ENCODE measurements around the gene ETFA.
A peak's percentile ranks its signal among the peaks of the same experiment; 100 is the strongest.

The ETFA gene

DNA sequence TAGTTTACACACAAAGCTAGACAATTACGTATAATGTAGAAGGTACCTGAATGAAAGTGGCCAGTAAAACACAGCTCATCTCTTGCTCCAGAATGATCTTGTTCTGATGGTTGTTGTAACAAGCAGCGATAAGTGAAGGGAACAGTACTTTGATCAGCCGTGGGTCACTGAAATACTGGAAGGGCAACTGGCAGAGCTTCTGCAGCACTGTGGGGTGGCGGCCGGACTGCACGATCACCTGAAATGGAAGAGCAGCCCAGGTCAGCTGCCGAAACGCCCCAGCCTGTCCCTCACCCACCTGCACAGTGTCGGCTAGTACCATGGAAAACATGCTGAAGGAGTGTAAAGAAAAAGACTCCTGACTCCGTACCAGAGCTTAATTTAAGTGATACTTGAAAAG lies 42.6 kb upstream of the ETFA start:
- Histone ChIP-seq H3K27me3 (peaks cover 0 to 2% of the 10 kb centered on the region in 2 donors), H3K9me3 (no peaks in the 10 kb centered on the region), H3K36me3 (peaks cover 0 to 20% (median 6%) of the 10 kb centered on the region in 3 donors), H3K27ac (no peak overlapping the region), H3K4me1 (no peaks in the 10 kb centered on the region), H3K4me3 (no peak overlapping the region)
- no peak for DNase-seq
- intact Hi-C loops (cut with DNase I; ENCODE audit: low total_unique reads): no loop called here
- TF ChIP-seq, protein P1, sequence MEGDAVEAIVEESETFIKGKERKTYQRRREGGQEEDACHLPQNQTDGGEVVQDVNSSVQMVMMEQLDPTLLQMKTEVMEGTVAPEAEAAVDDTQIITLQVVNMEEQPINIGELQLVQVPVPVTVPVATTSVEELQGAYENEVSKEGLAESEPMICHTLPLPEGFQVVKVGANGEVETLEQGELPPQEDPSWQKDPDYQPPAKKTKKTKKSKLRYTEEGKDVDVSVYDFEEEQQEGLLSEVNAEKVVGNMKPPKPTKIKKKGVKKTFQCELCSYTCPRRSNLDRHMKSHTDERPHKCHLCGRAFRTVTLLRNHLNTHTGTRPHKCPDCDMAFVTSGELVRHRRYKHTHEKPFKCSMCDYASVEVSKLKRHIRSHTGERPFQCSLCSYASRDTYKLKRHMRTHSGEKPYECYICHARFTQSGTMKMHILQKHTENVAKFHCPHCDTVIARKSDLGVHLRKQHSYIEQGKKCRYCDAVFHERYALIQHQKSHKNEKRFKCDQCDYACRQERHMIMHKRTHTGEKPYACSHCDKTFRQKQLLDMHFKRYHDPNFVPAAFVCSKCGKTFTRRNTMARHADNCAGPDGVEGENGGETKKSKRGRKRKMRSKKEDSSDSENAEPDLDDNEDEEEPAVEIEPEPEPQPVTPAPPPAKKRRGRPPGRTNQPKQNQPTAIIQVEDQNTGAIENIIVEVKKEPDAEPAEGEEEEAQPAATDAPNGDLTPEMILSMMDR (IDR thresholded peaks at IDR 0.05): no peak

DNA sequence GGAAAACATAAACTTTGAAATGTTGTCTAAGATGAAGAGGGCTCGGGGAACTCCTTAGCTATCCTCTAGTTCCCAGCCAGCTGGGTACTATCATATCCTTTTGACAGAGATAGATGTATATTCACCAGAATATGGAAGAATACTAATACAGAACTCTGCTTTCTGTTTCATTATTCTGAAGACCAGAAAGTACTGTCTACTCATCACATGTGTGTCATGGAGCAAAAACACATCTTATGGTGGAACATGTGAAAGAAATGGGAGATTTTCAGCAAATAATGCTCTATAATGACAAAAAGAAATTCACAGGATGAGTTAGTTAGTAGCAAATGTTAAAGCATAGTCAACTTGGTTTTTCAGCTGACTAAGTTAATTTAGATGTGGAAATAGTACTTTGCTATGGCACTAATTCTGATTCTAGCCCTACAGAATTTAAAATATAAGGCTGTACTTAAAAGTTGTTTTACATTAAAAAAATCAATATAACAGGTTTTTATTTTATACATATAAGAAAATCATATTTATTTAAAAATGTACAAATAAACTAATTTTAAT lies 41.8 kb upstream of the ETFA start:
- TF ChIP-seq, protein P1 (IDR thresholded peaks at IDR 0.05): no peak
- peaks cover 0 to 9% of the 10 kb centered on the region in 2 donors for H3K27me3 ChIP-seq
- no peak overlapping the region for H3K4me3 ChIP-seq
- no peak for DNase-seq
- H3K36me3 ChIP-seq: peaks cover 0 to 16% (median 6%) of the 10 kb centered on the region in 3 donors
- intact Hi-C loops (cut with DNase I; ENCODE audit: low total_unique reads): no loop called here
- no peaks in the 10 kb centered on the region for H3K9me3 ChIP-seq
- H3K27ac ChIP-seq: no peak overlapping the region
- H3K4me1 ChIP-seq: no peaks in the 10 kb centered on the region

DNA sequence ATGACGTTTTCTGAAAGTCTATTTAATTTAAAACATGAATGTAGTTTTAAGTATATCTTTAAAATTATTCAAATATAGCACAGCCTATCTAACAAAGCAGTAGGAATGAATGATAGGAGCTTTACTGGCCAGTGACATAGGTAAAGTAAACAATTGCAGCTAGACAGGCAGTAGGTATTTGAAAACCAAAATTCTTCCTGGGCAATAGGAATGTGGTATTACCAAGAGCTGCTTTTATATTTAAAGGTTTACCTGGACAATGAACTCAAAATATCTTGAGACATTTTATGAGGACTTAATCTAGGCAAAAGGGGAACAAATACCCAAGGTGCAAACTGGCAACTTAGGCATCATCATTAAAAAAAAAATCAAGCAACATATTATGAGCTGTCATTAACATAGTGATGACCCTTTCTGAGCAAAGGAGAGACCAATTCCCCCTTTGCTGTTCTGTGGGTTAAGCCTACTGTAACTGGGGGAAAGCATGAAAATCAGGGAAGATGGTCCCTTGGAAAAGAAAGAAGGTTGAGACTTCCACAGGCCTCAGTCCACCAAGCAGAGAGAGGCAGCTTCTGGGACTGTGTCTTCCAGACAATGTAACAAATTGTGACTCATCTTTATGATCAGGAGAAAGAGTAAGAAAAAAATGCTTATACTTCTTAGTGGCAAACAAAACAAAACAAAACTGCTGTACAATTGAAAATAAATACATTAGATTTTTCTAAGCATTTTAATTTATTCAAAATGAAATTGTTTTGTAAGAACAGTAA lies 38.2 kb upstream of the ETFA start:
- Histone ChIP-seq H3K4me3 (no peak overlapping the region), H3K36me3 (peaks cover 0 to 16% (median 6%) of the 10 kb centered on the region in 3 donors), H3K4me1 (peaks cover 0 to 18% (median 16%) of the 10 kb centered on the region in 4 donors), H3K27me3 (peaks cover 9 to 45% of the 10 kb centered on the region in 2 donors), H3K9me3 (no peaks in the 10 kb centered on the region), H3K27ac (no peak overlapping the region)
- intact Hi-C loops (cut with DNase I; ENCODE audit: low total_unique reads): no loop called here
- TF ChIP-seq, protein P1 (IDR thresholded peaks at IDR 0.05): no peak
- no peak for DNase-seq

DNA sequence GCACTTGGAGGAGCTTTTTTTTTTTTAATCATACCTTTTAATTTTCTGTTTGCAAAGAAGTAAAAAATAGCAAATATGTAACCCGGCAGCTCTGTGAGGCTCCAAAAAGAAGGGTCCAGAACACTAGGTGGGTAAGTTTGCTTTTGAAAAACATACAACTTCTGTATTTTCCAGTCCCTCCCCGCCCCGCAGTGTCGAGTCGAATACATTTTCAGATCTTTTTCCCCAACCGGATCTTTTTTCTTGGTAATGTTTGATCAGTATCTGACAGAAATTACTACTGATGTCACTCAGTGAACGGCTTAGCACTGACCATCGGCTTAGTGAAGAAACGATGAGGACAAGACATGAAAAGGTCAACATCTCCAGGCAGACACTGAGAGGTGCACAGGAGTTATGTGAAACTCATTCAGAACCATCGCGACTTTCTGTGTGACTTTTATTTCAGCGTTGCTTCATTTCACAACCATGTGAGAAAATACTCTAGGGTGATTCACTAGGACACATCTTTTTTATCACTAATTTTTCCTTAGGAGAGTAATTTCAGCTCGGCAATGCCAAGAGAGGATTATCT lies 36.3 kb upstream of the ETFA start:
- no peak for DNase-seq
- peaks cover 21 to 64% of the 10 kb centered on the region in 2 donors for H3K27me3 ChIP-seq
- H3K27ac ChIP-seq: no peak overlapping the region
- peaks cover 0 to 28% (median 20%) of the 10 kb centered on the region in 4 donors for H3K4me1 ChIP-seq
- intact Hi-C loops (cut with DNase I; ENCODE audit: low total_unique reads): no loop called here
- H3K4me3 ChIP-seq: peak overlapping the region in 1 of 2 donors; percentile 41
- TF ChIP-seq, protein P1 (IDR thresholded peaks at IDR 0.05): no peak
- no peaks in the 10 kb centered on the region for H3K9me3 ChIP-seq
- H3K36me3 ChIP-seq: peaks cover 0 to 9% (median 0%) of the 10 kb centered on the region in 3 donors

DNA sequence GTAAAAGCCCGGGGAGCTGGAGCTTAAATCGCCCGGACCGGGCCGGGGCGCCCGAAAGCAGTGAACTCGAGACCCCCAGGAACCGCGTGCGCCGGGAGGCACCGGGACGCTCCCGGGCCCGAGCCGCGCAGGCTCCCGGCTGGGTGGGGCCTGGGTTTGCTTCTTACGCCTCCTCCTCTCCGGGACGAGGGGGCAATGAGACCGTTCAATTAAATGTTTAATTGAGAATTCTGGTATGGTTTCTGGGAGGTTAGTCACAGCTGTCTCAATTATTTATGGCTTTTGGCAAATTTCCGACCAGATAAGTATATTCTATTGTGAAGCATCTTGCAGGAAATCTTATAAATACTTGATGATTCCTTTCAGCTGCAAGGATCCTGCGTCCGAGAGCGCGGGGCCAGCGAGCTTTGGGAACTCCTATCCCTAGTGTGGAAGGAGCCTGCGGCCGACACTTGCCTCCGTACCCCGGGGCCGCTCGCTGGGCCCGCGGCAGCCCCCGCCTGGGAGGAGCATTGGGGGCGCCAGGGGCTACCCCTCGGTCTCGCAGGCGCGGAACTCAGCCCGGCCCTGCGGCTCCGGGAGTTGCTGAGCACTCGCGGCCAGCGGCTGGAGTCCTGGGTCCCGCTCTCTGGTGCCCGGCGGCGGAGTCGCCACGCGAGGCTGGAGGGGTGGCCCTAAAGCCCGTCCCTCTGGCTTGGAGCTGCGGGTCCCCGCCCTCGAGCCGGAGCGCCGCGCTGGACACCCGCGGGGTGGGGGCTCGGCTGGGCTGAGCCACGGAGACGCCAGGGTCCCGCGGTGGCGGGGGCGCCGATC lies 35.6 kb upstream of the ETFA start:
- Histone ChIP-seq H3K27ac (no peak overlapping the region), H3K27me3 (peaks cover 22 to 71% of the 10 kb centered on the region in 2 donors), H3K36me3 (peaks cover 0 to 9% (median 0%) of the 10 kb centered on the region in 3 donors), H3K4me3 (peak overlapping the region; percentile 5 to 41), H3K9me3 (no peaks in the 10 kb centered on the region), H3K4me1 (peaks cover 0 to 35% (median 27%) of the 10 kb centered on the region in 4 donors)
- intact Hi-C loops (cut with DNase I; ENCODE audit: low total_unique reads): no loop called here
- TF ChIP-seq, protein P1 (IDR thresholded peaks at IDR 0.05): no peak
- no peak for DNase-seq
